Neutrophil (primary cell): ENCODE results near the gene HCFC1R1.
A peak's percentile ranks its signal among the peaks of the same experiment; 100 is the strongest.

Experiments used
- H3K27ac ChIP-seq: fragments of 200-600 bp; sonication (generic); 2 replicates; pipeline ENCODE4 v1.5.1; 2016; ENCODE audit warnings: mild to moderate bottlenecking, moderate library complexity
- H3K27me3 ChIP-seq: fragments of 200-600 bp; sonication (generic); 2 replicates; pipeline ENCODE4 v1.6.0; 2016; ENCODE audit warnings: mild to moderate bottlenecking
- H3K36me3 ChIP-seq: fragments of 200-600 bp; sonication (generic); 2 replicates; pipeline ENCODE4 v1.5.1; 2017
- H3K4me1 ChIP-seq, 2 experiments: fragments of 200-600 bp in 1 of 2; sonication (generic) in 1 of 2; 1 replicate in 1 of 2; 2 replicates in 1 of 2; pipeline versions ENCODE4 v1.5.1 to v1.6.1; 2013 to 2016; ENCODE audit warnings: low read depth in 1 of 2, low read length in 1 of 2, mild to moderate bottlenecking in 1 of 2, moderate library complexity in 1 of 2; ENCODE audit not compliant: control insufficient read depth in 1 of 2, insufficient read depth in 1 of 2
- H3K4me3 ChIP-seq, 2 experiments: fragments of 200-600 bp in 1 of 2; sonication (generic) in 1 of 2; 1 replicate in 1 of 2; 2 replicates in 1 of 2; pipeline ENCODE4 v1.5.1; 2013 to 2016; ENCODE audit warnings: low read depth in 1 of 2, low read length in 1 of 2, mild to moderate bottlenecking in 1 of 2, moderate library complexity in 1 of 2
- H3K9me3 ChIP-seq: fragments of 200-600 bp; sonication (generic); 2 replicates; pipeline ENCODE4 v1.5.1; 2016
- TF ChIP-seq, protein P1 (sequence below): fragments of 200-600 bp; sonication (generic); IDR thresholded peaks from 2 replicates; pipeline ENCODE4 v1.5.1; 2016; ENCODE audit warnings: antibody characterized with exemption

The HCFC1R1 gene

GRCh38 chr16:3026609-3027488 is 3.1 kb upstream of the HCFC1R1 start:
- H3K9me3 ChIP-seq = no peaks in the 10 kb centered on the region
- peaks cover 7% of the 10 kb centered on the region for H3K36me3 ChIP-seq
- no peak overlapping the region for H3K27ac ChIP-seq
- H3K27me3 ChIP-seq = peaks cover 35% of the 10 kb centered on the region
- H3K4me1 ChIP-seq = peaks cover 56 to 73% of the 10 kb centered on the region in 2 experiments
- TF ChIP-seq, protein P1, sequence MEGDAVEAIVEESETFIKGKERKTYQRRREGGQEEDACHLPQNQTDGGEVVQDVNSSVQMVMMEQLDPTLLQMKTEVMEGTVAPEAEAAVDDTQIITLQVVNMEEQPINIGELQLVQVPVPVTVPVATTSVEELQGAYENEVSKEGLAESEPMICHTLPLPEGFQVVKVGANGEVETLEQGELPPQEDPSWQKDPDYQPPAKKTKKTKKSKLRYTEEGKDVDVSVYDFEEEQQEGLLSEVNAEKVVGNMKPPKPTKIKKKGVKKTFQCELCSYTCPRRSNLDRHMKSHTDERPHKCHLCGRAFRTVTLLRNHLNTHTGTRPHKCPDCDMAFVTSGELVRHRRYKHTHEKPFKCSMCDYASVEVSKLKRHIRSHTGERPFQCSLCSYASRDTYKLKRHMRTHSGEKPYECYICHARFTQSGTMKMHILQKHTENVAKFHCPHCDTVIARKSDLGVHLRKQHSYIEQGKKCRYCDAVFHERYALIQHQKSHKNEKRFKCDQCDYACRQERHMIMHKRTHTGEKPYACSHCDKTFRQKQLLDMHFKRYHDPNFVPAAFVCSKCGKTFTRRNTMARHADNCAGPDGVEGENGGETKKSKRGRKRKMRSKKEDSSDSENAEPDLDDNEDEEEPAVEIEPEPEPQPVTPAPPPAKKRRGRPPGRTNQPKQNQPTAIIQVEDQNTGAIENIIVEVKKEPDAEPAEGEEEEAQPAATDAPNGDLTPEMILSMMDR = no peak
- H3K4me3 ChIP-seq = no peak overlapping the region

DNA sequence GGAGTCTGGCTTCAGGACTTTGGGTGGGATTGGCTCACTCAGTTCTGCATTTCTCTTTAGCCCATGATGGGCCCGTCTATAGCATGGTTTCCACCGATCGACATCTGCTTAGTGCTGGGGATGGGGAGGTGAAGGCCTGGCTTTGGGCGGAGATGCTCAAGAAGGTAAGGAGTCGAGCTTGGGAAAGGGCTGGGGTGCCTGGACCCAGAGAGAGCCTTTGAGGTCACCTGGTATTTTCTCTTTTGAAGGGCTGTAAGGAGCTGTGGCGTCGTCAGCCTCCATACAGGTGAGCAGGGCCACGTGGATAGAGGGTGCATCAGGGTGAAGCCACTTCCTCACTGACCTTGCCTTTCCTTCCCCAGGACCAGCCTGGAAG is 2.2 kb upstream of the HCFC1R1 start:
- peaks cover 14% of the 10 kb centered on the region for H3K36me3 ChIP-seq
- no peak overlapping the region for H3K27ac ChIP-seq
- TF ChIP-seq, protein P1 = no peak
- H3K4me3 ChIP-seq = no peak overlapping the region
- H3K27me3 ChIP-seq = peaks cover 28% of the 10 kb centered on the region
- no peaks in the 10 kb centered on the region for H3K9me3 ChIP-seq
- H3K4me1 ChIP-seq = peaks cover 58 to 73% of the 10 kb centered on the region in 2 experiments

GRCh38 chr16:3025032-3026002 is 1.6 kb upstream of the HCFC1R1 start:
- Histone ChIP-seq H3K4me3 (no peak overlapping the region), H3K27me3 (peaks cover 21% of the 10 kb centered on the region), H3K9me3 (no peaks in the 10 kb centered on the region), H3K4me1 (peaks cover 61 to 70% of the 10 kb centered on the region in 2 experiments), H3K27ac (no peak overlapping the region), H3K36me3 (peaks cover 14% of the 10 kb centered on the region)
- TF ChIP-seq, protein P1 = no peak

DNA sequence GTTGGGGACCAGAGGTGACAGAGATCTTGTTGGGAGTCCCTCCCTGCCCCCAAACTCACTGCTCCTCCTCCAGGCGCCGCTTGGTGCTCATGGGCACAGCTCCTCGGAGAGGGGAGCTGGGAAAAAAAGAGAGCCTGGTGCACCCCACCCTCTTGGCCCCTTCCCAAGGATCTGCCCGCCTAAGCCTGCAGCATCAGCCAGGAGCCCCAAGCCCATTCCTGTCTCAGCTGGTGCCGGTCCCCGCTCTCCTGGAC is 400 bp downstream of the HCFC1R1 start:
- peaks cover 14% of the 10 kb centered on the region for H3K36me3 ChIP-seq
- peaks cover 13% of the 10 kb centered on the region for H3K27me3 ChIP-seq
- no peaks in the 10 kb centered on the region for H3K9me3 ChIP-seq
- H3K27ac ChIP-seq = peak overlapping the region; percentile 90
- TF ChIP-seq, protein P1 = no peak
- H3K4me3 ChIP-seq = peak overlapping the region; percentile 74 to 95
- peaks cover 54 to 70% of the 10 kb centered on the region in 2 experiments for H3K4me1 ChIP-seq

DNA sequence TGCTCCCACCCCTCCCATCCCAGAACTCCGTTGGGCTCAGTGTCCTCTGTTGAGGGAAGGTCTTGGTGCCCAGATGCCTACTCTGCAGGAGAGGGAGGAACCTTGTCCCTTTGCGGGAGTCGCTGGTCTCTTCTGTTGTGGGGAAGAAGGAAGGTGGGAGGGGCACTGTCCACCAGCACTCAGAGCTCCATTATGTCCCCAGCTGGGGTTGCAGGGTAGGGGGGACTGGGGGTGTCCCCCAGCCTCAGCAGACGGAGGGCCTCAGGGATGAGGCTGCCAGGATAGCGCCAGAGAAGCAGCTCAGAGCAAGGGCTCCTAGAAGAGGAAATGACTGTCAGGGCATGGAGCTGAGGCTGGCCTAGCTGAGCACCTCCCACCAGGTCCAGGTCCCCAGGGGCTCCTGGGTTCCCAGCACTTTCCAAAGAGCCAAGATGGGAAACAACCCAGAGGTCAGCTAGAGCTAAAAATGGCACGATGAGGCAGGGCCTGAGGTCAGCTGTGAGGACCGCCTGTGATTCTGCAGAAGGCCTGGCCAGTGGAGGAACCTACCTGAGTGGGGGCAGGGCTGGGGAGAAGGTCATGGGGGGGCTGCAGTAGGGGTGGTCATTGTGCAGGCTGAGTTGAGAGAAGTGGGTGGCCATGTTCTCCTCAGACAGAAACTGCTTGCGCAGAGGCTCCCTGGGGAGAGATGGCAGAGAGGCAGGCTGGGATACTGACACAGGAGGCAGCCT is 893 bp downstream of the HCFC1R1 start:
- TF ChIP-seq, protein P1 = no peak
- Histone ChIP-seq H3K4me1 (peaks cover 55 to 70% of the 10 kb centered on the region in 2 experiments), H3K27me3 (peaks cover 16% of the 10 kb centered on the region), H3K9me3 (no peaks in the 10 kb centered on the region), H3K4me3 (peak overlapping the region in 1 of 2 experiments; percentile 95), H3K36me3 (peaks cover 14% of the 10 kb centered on the region), H3K27ac (peak overlapping the region; percentile 90)
